SJCRH30 (cell line): ENCODE data around the gene KIF13A. TPM values are rescaled to one million over a fixed set of nuclear protein-coding genes. Genes with fewer than 3 reads are reported as not detected.

ENCODE experiments used
- DNase-seq, 2 experiments: peaks; one replicate each; pipeline ENCODE4 v3.0.0-alpha.2; 2015 to 2020
- H3K27ac ChIP-seq: fragments of 250-450 bp; sonication (Bioruptor Pico); 2 replicates; pipeline ENCODE4 v1.5.1; 2020; ENCODE audit warnings: mild to moderate bottlenecking, moderate library complexity
- H3K27me3 ChIP-seq: fragments of 250-450 bp; sonication (Bioruptor Pico); 2 replicates; pipeline ENCODE4 v1.5.1; 2020; ENCODE audit warnings: mild to moderate bottlenecking, moderate library complexity
- H3K36me3 ChIP-seq: fragments of 250-450 bp; sonication (Bioruptor Pico); 2 replicates; pipeline ENCODE4 v1.5.1; 2020; ENCODE audit warnings: mild to moderate bottlenecking, moderate library complexity
- H3K4me1 ChIP-seq: fragments of 250-450 bp; sonication (Bioruptor Pico); 2 replicates; pipeline ENCODE4 v1.5.1; 2020; ENCODE audit warnings: mild to moderate bottlenecking, moderate library complexity
- H3K4me3 ChIP-seq: fragments of 250-450 bp; sonication (Bioruptor Pico); 2 replicates; pipeline ENCODE4 v1.5.1; 2020; ENCODE audit warnings: mild to moderate bottlenecking, moderate library complexity
- H3K9me3 ChIP-seq: fragments of 250-450 bp; sonication (Bioruptor Pico); replicated peaks from 2 replicates; pipeline ENCODE4 v1.5.1; 2020; ENCODE audit warnings: mild to moderate bottlenecking, moderate library complexity
- total RNA-seq: library from RNA; depleted of rRNA; stranded (reverse); fragments of >200 nt; shearing (Covaris generic); gene quantifications from 2 replicates; pipeline ENCODE4 v1.2.3, GENCODE V29; 2014

Gene KIF13A
- total RNA-seq, 1 experiment from 2014 or later, result 13.3 TPM

DNA sequence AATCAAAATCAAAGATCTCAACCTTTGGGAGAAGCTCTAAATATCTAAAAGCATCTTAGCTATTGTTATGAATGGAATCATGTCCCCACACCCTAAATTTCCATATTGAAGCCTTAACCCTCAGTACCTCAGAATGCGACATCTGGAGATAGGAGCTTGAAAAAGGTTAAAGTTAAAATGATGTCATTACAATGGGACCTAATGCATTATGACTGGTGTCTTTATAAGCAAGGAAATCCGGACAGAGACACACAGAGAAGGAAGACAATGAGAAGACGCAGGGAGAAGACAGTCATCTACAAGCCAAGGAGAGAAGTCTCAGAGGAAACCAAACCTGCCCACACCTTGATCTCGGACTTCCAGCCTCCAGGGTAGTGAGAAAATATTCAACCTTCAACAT is 46.1 kb downstream of the KIF13A start:
- no peak overlapping the region for H3K4me3 ChIP-seq
- H3K27ac ChIP-seq, result no peak overlapping the region
- H3K9me3 ChIP-seq, result no peaks in the 10 kb centered on the region
- no peaks in the 10 kb centered on the region for H3K4me1 ChIP-seq
- DNase-seq, result no peak
- H3K36me3 ChIP-seq, result no peaks in the 10 kb centered on the region
- no peaks in the 10 kb centered on the region for H3K27me3 ChIP-seq

DNA sequence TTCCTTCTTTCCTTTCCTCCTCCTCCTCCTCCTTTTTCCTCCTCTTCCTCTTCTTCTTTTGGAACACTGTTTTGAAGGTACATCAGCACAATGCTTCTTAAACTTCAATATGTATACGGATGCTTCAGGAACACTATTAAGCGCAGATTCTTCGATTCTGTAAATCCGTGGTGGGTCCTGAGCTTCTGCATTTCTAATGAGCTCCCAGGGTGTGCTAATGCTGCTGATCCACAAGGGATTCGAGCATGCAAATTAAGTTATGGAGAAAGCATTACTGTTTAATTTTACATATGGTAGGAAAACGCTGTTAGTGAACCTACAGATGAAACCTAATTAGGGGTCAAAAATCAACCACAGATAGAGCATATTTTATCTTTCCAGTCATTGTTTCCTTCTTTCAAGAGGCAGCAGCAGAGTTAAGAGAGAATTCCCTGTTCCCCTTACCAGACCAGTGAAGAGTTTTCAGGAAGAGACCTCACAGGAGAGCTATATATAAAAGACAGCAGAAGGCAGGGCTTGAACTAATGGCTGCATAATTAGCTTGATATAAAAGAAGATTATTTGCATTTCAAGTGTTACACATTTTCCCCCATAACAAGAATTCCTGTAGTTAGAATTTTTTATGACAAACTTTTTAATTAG is 47.2 kb downstream of the KIF13A start:
- Histone ChIP-seq H3K9me3 (no peaks in the 10 kb centered on the region), H3K27me3 (no peaks in the 10 kb centered on the region), H3K4me3 (no peak overlapping the region), H3K27ac (no peak overlapping the region), H3K4me1 (no peaks in the 10 kb centered on the region), H3K36me3 (no peaks in the 10 kb centered on the region)
- no peak for DNase-seq

DNA sequence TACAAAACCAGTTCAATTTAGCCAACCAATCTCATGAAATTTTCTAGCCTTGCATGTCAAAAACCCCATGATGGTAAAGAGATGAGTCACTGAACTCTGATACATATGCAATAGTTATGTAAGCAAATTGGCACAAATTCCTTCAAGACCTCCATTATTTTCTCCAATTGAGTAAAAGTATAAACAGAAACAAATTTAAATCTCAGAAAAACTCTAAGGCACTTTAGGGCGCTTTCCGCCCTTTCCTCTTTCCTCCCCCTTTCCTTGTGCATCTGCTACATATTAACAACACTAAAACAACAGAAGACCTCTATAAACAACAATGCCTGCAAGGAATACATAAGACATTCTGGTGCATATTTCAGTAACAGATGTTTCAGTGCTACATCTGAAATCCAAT is 48.5 kb downstream of the KIF13A start:
- Histone ChIP-seq H3K4me3 (no peak overlapping the region), H3K27ac (no peak overlapping the region), H3K27me3 (no peaks in the 10 kb centered on the region), H3K36me3 (no peaks in the 10 kb centered on the region), H3K9me3 (no peaks in the 10 kb centered on the region), H3K4me1 (no peaks in the 10 kb centered on the region)
- no peak for DNase-seq

DNA sequence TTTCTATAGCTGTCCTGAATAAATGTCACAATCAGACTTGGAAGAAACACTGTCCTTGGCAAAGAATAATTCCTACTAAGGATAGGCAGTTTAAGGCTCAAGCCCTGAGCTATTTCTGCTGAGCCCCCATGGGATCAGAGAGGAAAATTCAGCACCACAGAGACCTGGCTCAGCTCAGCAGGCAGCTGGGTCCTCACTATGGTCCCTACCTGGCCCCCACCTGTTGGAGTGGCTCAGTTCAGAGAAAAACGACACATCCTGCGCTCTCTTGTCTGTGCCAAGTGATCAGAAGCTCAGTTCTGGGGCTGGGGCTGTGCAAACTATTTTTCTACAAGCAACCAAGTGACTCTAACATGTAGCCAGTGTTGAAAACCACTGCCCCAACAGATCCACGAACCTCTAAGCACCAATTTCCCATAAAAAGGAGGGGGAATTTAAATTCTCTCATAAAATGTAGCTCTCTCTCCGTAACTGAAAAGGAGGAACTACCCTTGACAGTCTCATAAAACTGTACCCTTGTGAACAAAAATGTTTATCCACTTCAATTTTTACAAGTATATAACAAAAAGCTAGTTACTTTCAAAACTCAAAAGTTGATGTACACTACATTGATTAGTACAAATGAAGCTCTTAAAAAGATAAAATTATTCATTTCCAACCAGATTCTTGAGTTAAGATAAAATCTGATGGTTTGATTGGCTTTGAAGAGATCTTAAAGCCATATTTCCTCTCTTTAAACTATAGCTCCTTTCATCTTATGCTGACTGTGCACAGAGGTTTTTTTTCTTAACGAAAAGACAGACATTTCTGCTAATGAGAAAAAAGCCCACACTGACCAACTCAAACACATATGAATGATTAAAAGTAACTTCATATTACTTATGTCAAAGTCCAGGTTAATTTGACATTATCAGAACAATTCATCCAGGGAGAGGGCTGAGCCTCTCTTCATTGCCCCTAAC is 52.0 kb downstream of the KIF13A start:
- DNase-seq, result no peak

DNA sequence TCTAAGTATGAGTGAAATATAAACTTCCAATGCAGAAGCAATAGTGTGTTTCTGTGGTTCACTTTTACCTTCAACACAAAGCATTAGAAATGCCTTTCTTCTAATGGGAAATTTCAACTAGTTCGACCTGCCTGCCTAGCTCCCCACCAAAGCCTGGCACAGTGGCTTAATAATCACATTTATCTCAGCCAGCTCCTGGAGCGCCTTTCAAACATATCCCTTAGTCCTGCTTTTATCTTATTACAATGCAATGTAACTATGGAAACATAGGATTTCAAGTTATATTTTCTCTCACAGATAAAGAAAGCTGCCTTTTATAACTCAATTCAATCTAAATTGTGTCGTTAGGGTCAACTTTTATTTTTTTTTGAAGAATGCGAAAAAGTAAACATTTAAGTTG is 53.7 kb downstream of the KIF13A start:
- no peaks in the 10 kb centered on the region for H3K36me3 ChIP-seq
- no peak for DNase-seq
- H3K27me3 ChIP-seq, result no peaks in the 10 kb centered on the region
- H3K9me3 ChIP-seq, result no peaks in the 10 kb centered on the region
- no peak overlapping the region for H3K4me3 ChIP-seq
- H3K4me1 ChIP-seq, result no peaks in the 10 kb centered on the region
- H3K27ac ChIP-seq, result no peak overlapping the region

More for the DNA sequence above, 52.0 kb downstream of the KIF13A start:
- Histone ChIP-seq H3K27me3 (no peaks in the 10 kb centered on the region), H3K4me3 (no peak overlapping the region), H3K4me1 (no peaks in the 10 kb centered on the region), H3K27ac (no peak overlapping the region), H3K36me3 (no peaks in the 10 kb centered on the region), H3K9me3 (no peaks in the 10 kb centered on the region)

DNA sequence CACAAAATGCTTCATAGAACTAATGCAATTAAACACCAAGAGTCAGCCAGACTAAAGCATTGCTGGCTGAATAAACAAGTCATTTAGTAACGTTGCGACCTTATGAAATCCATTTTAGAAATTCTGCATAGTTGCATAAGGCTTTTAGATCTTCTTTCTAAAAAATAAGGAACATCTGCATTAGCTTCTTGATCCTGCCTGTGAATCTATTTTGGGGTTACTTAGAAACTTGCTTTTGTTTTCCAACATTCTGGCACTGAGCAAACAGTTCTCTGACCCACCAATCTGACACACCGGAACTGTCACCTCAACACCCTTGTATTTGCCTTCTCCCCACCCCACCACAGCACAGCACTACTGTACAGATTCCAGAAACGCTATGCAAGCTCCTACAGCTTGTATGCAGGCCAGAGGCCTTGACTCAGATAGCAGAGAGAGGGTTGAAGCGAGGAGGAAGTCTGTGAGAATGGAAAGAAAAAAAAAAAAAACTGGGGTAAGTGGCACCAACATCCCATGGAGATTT is 55.0 kb downstream of the KIF13A start:
- H3K4me3 ChIP-seq, result no peak overlapping the region
- no peaks in the 10 kb centered on the region for H3K27me3 ChIP-seq
- no peak overlapping the region for H3K27ac ChIP-seq
- no peaks in the 10 kb centered on the region for H3K36me3 ChIP-seq
- H3K9me3 ChIP-seq, result no peaks in the 10 kb centered on the region
- no peaks in the 10 kb centered on the region for H3K4me1 ChIP-seq
- no peak for DNase-seq

DNA sequence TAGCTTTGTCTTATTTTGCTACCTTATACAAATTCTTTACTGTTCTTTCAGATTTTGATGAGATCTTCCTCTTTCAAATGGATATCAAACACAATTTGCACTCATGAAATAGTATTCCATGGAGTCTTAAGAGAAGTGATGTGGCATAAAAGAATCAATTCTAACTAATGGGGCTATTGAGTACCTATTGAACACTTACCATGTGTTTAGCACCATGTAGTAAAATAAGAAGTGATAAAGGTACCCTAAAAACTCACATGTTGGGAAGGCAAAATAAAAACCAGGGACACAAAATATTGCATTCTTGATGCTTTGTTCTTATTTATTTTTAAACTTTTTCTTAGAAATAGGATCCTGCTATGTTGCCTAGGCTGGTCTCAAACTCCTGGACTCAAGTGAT is 56.2 kb downstream of the KIF13A start:
- no peak overlapping the region for H3K27ac ChIP-seq
- no peaks in the 10 kb centered on the region for H3K27me3 ChIP-seq
- H3K9me3 ChIP-seq, result no peaks in the 10 kb centered on the region
- H3K4me1 ChIP-seq, result no peaks in the 10 kb centered on the region
- no peaks in the 10 kb centered on the region for H3K36me3 ChIP-seq
- no peak for DNase-seq
- no peak overlapping the region for H3K4me3 ChIP-seq

DNA sequence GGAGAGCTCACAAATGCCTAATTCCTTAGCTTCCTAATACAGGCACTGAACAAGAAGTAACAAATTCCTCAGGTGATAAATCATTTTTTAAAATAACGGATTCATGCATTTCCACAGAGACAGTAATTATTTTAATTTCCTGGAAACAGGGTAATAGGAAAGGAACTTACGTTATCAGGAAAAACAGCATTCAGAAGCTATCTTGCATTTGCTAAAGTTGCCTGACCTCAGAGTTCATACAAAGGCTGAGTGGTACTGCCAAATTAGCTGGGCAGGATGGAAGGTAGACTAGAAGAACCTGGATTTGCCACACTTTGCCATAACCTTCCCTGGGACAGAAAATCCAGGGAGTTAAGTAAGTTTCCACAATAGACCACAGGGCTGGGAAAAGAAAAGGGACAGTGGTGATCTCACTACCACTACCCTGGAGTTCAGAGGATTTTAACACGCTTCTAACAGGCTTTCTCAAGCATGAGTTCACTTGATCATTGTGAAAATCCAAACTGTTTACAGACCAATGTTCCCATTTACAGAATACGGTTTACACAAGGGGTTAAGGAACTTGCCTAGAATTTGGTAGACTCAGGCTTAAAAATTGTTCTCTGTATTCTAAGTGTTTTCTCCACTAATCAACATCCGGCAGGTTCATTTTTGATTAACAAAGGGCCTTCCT is 57.0 kb downstream of the KIF13A start:
- Histone ChIP-seq H3K27me3 (no peaks in the 10 kb centered on the region), H3K4me1 (no peaks in the 10 kb centered on the region), H3K9me3 (no peaks in the 10 kb centered on the region), H3K27ac (no peak overlapping the region), H3K36me3 (no peaks in the 10 kb centered on the region), H3K4me3 (no peak overlapping the region)
- no peak for DNase-seq

DNA sequence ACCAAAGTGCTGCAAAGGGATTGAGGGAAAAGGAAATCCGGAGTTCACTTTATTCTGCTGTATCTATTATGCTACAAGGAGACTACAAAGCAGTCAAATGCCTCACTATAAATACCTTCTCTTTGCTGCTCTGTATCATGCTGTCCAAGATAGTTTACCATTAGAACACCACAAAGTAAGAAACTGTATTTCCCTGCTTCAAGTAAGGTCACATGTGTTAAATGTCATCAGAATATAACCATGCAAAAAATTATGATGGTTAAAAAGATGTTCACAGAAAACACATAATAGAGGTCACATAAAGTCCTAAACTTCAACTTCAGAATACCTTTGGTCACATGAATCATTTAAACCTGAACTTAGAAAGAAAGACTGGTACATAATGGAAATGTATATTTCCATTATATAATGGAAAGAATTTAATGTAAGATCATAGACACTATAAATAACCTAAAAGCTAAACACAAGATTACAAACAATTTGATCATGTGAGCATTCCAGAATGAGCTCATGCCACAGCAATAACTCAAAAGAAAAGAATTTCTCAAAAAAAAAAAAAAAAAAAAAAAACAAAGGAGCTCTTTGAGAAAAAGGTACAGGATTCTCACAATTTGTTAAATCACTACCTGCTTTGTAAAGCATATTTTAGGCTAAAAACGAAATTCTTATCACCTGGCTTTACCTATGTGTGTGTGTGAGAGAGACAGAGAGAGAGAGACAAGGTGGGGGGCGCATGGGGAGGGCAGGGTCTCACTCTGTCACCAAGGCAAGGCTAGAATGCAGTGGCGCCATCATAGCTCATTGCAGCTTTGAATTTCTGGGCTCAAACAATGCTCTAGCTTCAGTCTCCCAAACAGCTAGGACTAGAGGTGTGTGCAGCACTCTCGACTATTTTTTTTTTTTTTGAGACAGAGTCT is 58.7 kb downstream of the KIF13A start:
- H3K4me1 ChIP-seq, result no peaks in the 10 kb centered on the region

DNA sequence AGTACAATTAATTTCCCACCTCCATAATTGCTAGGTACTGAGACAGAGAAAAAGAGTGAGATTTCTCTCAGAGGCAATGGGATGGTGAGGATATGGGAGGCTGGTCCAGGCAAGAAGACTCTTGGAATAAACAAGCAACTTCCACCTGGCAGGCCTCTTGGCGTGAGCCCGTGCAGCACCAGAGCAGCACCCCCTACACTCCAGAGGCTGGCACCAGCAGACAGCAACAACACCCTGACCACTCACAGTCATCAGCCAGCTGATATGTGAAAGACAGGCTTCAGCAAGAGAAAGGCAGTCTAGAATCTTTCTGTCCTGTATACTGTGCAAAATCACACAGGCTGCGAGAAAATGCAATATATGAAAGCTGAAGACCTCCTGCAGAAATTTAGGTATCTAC is 59.7 kb downstream of the KIF13A start:
- Histone ChIP-seq H3K9me3 (no peaks in the 10 kb centered on the region), H3K4me1 (no peaks in the 10 kb centered on the region), H3K27me3 (no peaks in the 10 kb centered on the region), H3K27ac (no peak overlapping the region), H3K36me3 (no peaks in the 10 kb centered on the region), H3K4me3 (no peak overlapping the region)
- no peak for DNase-seq

More for the DNA sequence above, 58.7 kb downstream of the KIF13A start:
- no peak for DNase-seq
- Histone ChIP-seq H3K4me3 (no peak overlapping the region), H3K27ac (no peak overlapping the region), H3K9me3 (no peaks in the 10 kb centered on the region), H3K27me3 (no peaks in the 10 kb centered on the region), H3K36me3 (no peaks in the 10 kb centered on the region)

DNA sequence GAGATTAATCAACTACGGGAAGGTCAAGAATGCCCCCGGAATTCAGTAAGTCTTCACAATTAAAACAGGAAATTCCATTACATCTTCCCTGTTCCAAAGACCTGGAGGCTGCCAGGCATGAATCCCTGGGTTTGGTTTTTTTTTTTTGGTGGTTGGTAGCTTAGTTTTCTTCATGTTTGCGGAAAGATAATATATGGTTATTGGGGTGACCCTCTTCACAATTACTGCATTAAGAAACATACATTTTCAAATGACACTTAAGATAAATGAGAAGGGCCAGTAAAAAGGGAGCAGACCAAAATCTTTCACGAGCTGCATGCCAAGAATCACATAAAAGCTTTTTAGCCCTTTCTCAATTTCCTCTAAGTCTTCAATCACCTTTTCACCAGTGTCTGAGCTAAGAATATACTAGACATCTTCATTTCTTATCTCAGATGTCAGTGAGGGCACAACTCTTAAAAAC is 64.0 kb downstream of the KIF13A start:
- DNase-seq, result no peak
- Histone ChIP-seq H3K4me3 (no peak overlapping the region), H3K9me3 (no peaks in the 10 kb centered on the region), H3K27ac (no peak overlapping the region), H3K27me3 (no peaks in the 10 kb centered on the region), H3K4me1 (no peaks in the 10 kb centered on the region), H3K36me3 (no peaks in the 10 kb centered on the region)

DNA sequence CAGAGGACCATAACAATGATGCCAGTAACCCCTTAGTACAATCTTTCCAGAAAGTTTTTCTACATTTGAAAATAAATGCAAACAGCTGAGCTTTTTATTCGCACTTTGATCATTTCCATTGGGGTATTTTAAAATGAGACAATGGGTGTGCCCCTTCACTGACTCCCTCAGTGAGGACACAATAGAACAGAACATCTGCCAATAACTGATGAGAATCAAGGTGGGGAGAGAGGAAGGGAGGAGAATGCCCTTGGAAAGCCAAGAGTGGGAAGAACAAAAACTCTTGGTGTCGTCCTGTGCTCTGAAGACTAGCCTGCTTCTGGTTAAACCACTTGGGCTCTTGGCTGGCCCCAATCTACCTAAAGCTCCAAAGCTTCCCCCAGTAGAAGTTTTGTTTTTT is 66.0 kb downstream of the KIF13A start:
- DNase-seq, result no peak
- Histone ChIP-seq H3K27ac (no peak overlapping the region), H3K4me3 (no peak overlapping the region), H3K27me3 (no peaks in the 10 kb centered on the region), H3K9me3 (no peaks in the 10 kb centered on the region), H3K4me1 (no peaks in the 10 kb centered on the region), H3K36me3 (no peaks in the 10 kb centered on the region)

DNA sequence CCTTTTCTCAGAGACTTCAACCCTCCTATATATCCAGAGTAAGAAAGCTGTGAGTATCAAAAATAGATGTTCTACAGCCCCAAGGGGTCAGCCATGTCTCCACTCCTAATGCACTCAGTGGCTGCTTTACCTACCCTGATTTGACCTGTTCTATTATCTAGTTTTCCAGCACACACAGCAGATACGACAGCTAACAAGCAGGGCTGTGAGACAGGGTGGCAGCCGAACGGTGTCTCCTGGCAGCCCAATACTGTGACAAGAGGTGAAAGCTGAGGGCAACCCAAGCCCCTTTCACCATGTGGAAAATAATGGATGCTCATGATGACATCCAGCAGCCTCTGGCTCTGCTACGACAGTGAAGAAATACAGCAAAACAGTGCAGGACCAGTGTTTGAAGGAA is 67.9 kb downstream of the KIF13A start:
- Histone ChIP-seq H3K36me3 (no peaks in the 10 kb centered on the region), H3K4me3 (no peak overlapping the region), H3K4me1 (no peaks in the 10 kb centered on the region), H3K27me3 (no peaks in the 10 kb centered on the region), H3K27ac (no peak overlapping the region), H3K9me3 (no peaks in the 10 kb centered on the region)
- DNase-seq, result no peak
